Karpas-422 (cell line): ENCODE measurements around the gene CNIH1. TPM values are rescaled to one million over a fixed set of nuclear protein-coding genes. Genes with fewer than 3 reads are reported as not detected.

ENCODE experiments used
- DNase-seq: peaks from one replicate; pipeline ENCODE4 v3.0.0-alpha.2; 2015
- H2AFZ ChIP-seq: fragments of 200-600 bp; sonication (generic); 2 replicates; pipeline ENCODE4 v1.6.1; 2014; ENCODE audit warnings: antibody characterized with exemption, low read length, mixed read lengths
- H3K27ac ChIP-seq: fragments of 200-600 bp; sonication (generic); 2 replicates; pipeline ENCODE4 v1.5.1; 2014; ENCODE audit warnings: mild to moderate bottlenecking, low read length, moderate library complexity
- H3K27me3 ChIP-seq: fragments of 200-600 bp; sonication (generic); 2 replicates; pipeline ENCODE4 v1.6.1; 2014; ENCODE audit warnings: low read length, mixed read lengths
- H3K36me3 ChIP-seq: fragments of 200-600 bp; sonication (generic); 2 replicates; pipeline ENCODE4 v1.6.1; 2014; ENCODE audit warnings: low read length, mixed read lengths; ENCODE audit not compliant: insufficient read depth
- H3K4me1 ChIP-seq: fragments of 200-600 bp; sonication (generic); 2 replicates; pipeline ENCODE4 v1.6.1; 2014; ENCODE audit warnings: mild to moderate bottlenecking, low read length, mixed read lengths
- H3K4me2 ChIP-seq: fragments of 200-600 bp; sonication (generic); 2 replicates; pipeline ENCODE4 v1.6.1; 2014; ENCODE audit warnings: low read length, low read depth, mild to moderate bottlenecking; ENCODE audit not compliant: poor library complexity, severe bottlenecking
- H3K4me3 ChIP-seq: fragments of 200-600 bp; sonication (generic); 2 replicates; pipeline ENCODE4 v1.5.1; 2014; ENCODE audit warnings: mild to moderate bottlenecking, antibody characterized with exemption, low read length, mixed read lengths
- H3K79me2 ChIP-seq: fragments of 200-600 bp; sonication (generic); 2 replicates; pipeline ENCODE4 v1.6.1; 2014; ENCODE audit warnings: mild to moderate bottlenecking, low read length, mixed read lengths
- H3K9ac ChIP-seq: fragments of 200-600 bp; sonication (generic); 2 replicates; pipeline ENCODE4 v1.6.0; 2014; ENCODE audit warnings: low read length
- H3K9me2 ChIP-seq: fragments of 200-600 bp; sonication (generic), shearing (Covaris generic); replicated peaks from 2 replicates; pipeline ENCODE4 v1.6.0; 2014; ENCODE audit warnings: mild to moderate bottlenecking, low read length, moderate library complexity; ENCODE audit not compliant: insufficient read depth
- H3K9me3 ChIP-seq: fragments of 300-700, 200-600 bp; sonication (generic); 2 replicates; pipeline ENCODE4 v1.6.1; 2014; ENCODE audit warnings: low read length, mixed read lengths
- H4K20me1 ChIP-seq: fragments of 200-600 bp; sonication (generic); 2 replicates; pipeline ENCODE4 v1.6.1; 2014; ENCODE audit warnings: mild to moderate bottlenecking, antibody characterized with exemption, low read length, low read depth; ENCODE audit not compliant: insufficient read depth
- total RNA-seq: library from RNA; depleted of rRNA; stranded (reverse); fragments of >200 nt; shearing (Covaris generic); gene quantifications from 2 replicates; pipeline ENCODE4 v1.2.3, GENCODE V29; 2014; ENCODE audit warnings: low replicate concordance; rRNA removed

CNIH1 gene
- total RNA-seq: 132 and 576 TPM in 2 replicates

GRCh38 chr14:54440873-54441868 is at the start of gene CNIH1:
Gene CNIH1, minus strand, starts transcription at chr14:54441374. Its CDS starts 47 bp downstream, at chr14:54441327.
- peaks cover 47% of the 10 kb centered on the region for H3K79me2 ChIP-seq
- peak; percentile 98 for DNase-seq
- H3K9me3 ChIP-seq: no peaks in the 10 kb centered on the region
- peaks cover 50% of the 10 kb centered on the region for H3K4me1 ChIP-seq
- H3K9ac ChIP-seq: peak within 1 kb of the TSS; percentile 81
- H3K9me2 ChIP-seq: no peaks in the 10 kb centered on the region
- H3K4me3 ChIP-seq: peak within 1 kb of the TSS; percentile 72
- H3K4me2 ChIP-seq: peak within 1 kb of the TSS; percentile 83
- H2AFZ ChIP-seq: peak within 1 kb of the TSS; percentile 97
- H3K27me3 ChIP-seq: no peaks in the 10 kb centered on the region
- H4K20me1 ChIP-seq: no peaks in the 10 kb centered on the region
- peaks cover 10% of the 10 kb centered on the region; the same call in 1 of the 2 replicates for H3K36me3 ChIP-seq
- peak within 1 kb of the TSS; percentile 74 for H3K27ac ChIP-seq

- no peaks in the 10 kb centered on the region for H4K20me1 ChIP-seq
- no peaks in the 10 kb centered on the region for H3K36me3 ChIP-seq
- DNase-seq: no peak
- H3K79me2 ChIP-seq: peaks cover 42% of the 10 kb centered on the region
- H3K9ac ChIP-seq: no peak overlapping the region
- H3K4me1 ChIP-seq: peaks cover 33% of the 10 kb centered on the region
- H3K9me3 ChIP-seq: no peaks in the 10 kb centered on the region
- H3K9me2 ChIP-seq: no peaks in the 10 kb centered on the region
- H3K27me3 ChIP-seq: no peaks in the 10 kb centered on the region
- 0 out of 2 replicates have a peak overlapping the region, but pooled peaks have one; percentile 98 for H2AFZ ChIP-seq
- no peak overlapping the region for H3K4me2 ChIP-seq
- no peak overlapping the region for H3K4me3 ChIP-seq
- no peak overlapping the region for H3K27ac ChIP-seq
These were observed 49.4 kb upstream of the CNIH1 start for GRCh38 chr14:54490445-54491175.

- H3K9ac ChIP-seq: peak overlapping the region; percentile 97
- H2AFZ ChIP-seq: peak overlapping the region; percentile 98
These were observed 48.7 kb upstream of the CNIH1 start for GRCh38 chr14:54489731-54490444.

GRCh38 chr14:54489318-54489683 is 48.1 kb upstream of the CNIH1 start:
- Histone ChIP-seq H3K9me2 (no peaks in the 10 kb centered on the region), H3K79me2 (peaks cover 55% of the 10 kb centered on the region), H4K20me1 (no peaks in the 10 kb centered on the region; the same call in 1 of the 2 replicates), H2AFZ (peak overlapping the region; percentile 98), H3K36me3 (no peaks in the 10 kb centered on the region), H3K27me3 (no peaks in the 10 kb centered on the region), H3K9me3 (no peaks in the 10 kb centered on the region), H3K4me1 (peaks cover 46% of the 10 kb centered on the region), H3K4me3 (peak overlapping the region; percentile 90), H3K9ac (peak overlapping the region; percentile 97), H3K27ac (peak overlapping the region; percentile 63), H3K4me2 (peak overlapping the region; percentile 92)
- no peak for DNase-seq

More at GRCh38 chr14:54489731-54490444, 48.7 kb upstream of the CNIH1 start:
- Histone ChIP-seq H3K9me2 (no peaks in the 10 kb centered on the region), H3K79me2 (peaks cover 49% of the 10 kb centered on the region), H3K9me3 (no peaks in the 10 kb centered on the region), H3K4me1 (peaks cover 40% of the 10 kb centered on the region), H3K36me3 (no peaks in the 10 kb centered on the region), H3K4me3 (peak overlapping the region; percentile 90), H3K27me3 (no peaks in the 10 kb centered on the region), H4K20me1 (no peaks in the 10 kb centered on the region), H3K27ac (peak overlapping the region; percentile 63), H3K4me2 (peak overlapping the region; percentile 92)
- DNase-seq: no peak

- Histone ChIP-seq H3K27ac (peak within 1 kb of the TSS; percentile 69), H4K20me1 (no peaks in the 10 kb centered on the region; the same call in 1 of the 2 replicates), H3K36me3 (peaks cover 1% of the 10 kb centered on the region), H3K27me3 (no peaks in the 10 kb centered on the region), H3K4me2 (peak within 1 kb of the TSS; percentile 92), H3K4me3 (peak within 1 kb of the TSS; percentile 90), H3K4me1 (peaks cover 51% of the 10 kb centered on the region), H3K9me2 (no peaks in the 10 kb centered on the region), H3K9me3 (no peaks in the 10 kb centered on the region), H2AFZ (peak within 1 kb of the TSS; percentile 98), H3K79me2 (peaks cover 59% of the 10 kb centered on the region), H3K9ac (peak within 1 kb of the TSS; percentile 97)
- DNase-seq: peak; percentile 98
These were observed 47.6 kb upstream of the CNIH1 start, which contains the start of gene GMFB for GRCh38 chr14:54488646-54489317. Gene GMFB, minus strand, starts transcription at chr14:54488980. Its CDS starts 53 bp downstream, at chr14:54488927.

GRCh38 chr14:54488318-54488645 is 47.1 kb upstream of the CNIH1 start:
- peak overlapping the region; percentile 58 for H2AFZ ChIP-seq
- H3K9me2 ChIP-seq: no peaks in the 10 kb centered on the region
- no peak for DNase-seq
- H3K4me2 ChIP-seq: peak overlapping the region; percentile 92
- peak overlapping the region; percentile 97 for H3K9ac ChIP-seq
- no peaks in the 10 kb centered on the region for H3K27me3 ChIP-seq
- no peaks in the 10 kb centered on the region for H3K9me3 ChIP-seq
- H3K4me1 ChIP-seq: peaks cover 56% of the 10 kb centered on the region
- peaks cover 6% of the 10 kb centered on the region for H3K36me3 ChIP-seq
- peaks cover 64% of the 10 kb centered on the region for H3K79me2 ChIP-seq
- H3K4me3 ChIP-seq: peak overlapping the region; percentile 90
- H4K20me1 ChIP-seq: no peaks in the 10 kb centered on the region; the same call in 1 of the 2 replicates
- peak overlapping the region; percentile 69 for H3K27ac ChIP-seq

GRCh38 chr14:54487771-54488170 is 46.6 kb upstream of the CNIH1 start:
- Histone ChIP-seq H3K9me2 (no peaks in the 10 kb centered on the region), H3K4me1 (peaks cover 62% of the 10 kb centered on the region), H3K9me3 (no peaks in the 10 kb centered on the region), H3K27me3 (no peaks in the 10 kb centered on the region), H3K4me2 (peak overlapping the region; percentile 92), H2AFZ (no peak overlapping the region), H3K27ac (peak overlapping the region; percentile 69), H3K36me3 (peaks cover 11% of the 10 kb centered on the region), H3K79me2 (peaks cover 69% of the 10 kb centered on the region), H3K9ac (peak overlapping the region; percentile 97), H3K4me3 (peak overlapping the region; percentile 90), H4K20me1 (no peaks in the 10 kb centered on the region; the same call in 1 of the 2 replicates)
- no peak for DNase-seq
